Stomach (tissue), 4 donors: ENCODE data around the gene FAHD1.

Experiments used
- EP300 ChIP-seq: sonication (generic); formaldehyde crosslinking; IDR thresholded peaks from one replicate; pipeline ENCODE4 v1.6.1; 2017; ENCODE audit warnings: antibody characterized with exemption
- POLR2A ChIP-seq, 4 donors: fragments of 450-650 bp; IDR thresholded peaks; one replicate each; pipeline ENCODE4 v1.6.1; 2016; ENCODE audit warnings: antibody characterized with exemption in 4 of 4, control low read depth in 2 of 4, mild to moderate bottlenecking in 1 of 4, moderate library complexity in 1 of 4
- TF ChIP-seq, protein P1 (sequence below), 7 experiments: fragments of 450-650 bp in 4 of 7; fragments of 200-600 bp in 3 of 7; sonication (generic) in 3 of 7; IDR thresholded peaks; one replicate each; pipeline ENCODE4 v1.5.1; 2016 to 2019; ENCODE audit warnings: antibody characterized with exemption in 7 of 7, control low read depth in 2 of 7, mild to moderate bottlenecking in 1 of 7

GRCh38 chr16:1857433-1858097 lies 30.6 kb downstream of the FAHD1 start:
- TF ChIP-seq, protein P1, sequence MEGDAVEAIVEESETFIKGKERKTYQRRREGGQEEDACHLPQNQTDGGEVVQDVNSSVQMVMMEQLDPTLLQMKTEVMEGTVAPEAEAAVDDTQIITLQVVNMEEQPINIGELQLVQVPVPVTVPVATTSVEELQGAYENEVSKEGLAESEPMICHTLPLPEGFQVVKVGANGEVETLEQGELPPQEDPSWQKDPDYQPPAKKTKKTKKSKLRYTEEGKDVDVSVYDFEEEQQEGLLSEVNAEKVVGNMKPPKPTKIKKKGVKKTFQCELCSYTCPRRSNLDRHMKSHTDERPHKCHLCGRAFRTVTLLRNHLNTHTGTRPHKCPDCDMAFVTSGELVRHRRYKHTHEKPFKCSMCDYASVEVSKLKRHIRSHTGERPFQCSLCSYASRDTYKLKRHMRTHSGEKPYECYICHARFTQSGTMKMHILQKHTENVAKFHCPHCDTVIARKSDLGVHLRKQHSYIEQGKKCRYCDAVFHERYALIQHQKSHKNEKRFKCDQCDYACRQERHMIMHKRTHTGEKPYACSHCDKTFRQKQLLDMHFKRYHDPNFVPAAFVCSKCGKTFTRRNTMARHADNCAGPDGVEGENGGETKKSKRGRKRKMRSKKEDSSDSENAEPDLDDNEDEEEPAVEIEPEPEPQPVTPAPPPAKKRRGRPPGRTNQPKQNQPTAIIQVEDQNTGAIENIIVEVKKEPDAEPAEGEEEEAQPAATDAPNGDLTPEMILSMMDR (IDR thresholded peaks at IDR 0.05), result no peak
- no peak for TF ChIP-seq EP300
- no peak for TF ChIP-seq POLR2A (IDR thresholded peaks at IDR 0.05)
